NOMO-1 treated with dmso at 0.1 percent for 144 hours (cell line): ENCODE measurements around the gene B3GNT8.
"Not testable (repeated sequence)": the region's sequence is repeated elsewhere in the genome, so short reads cannot be mapped to it uniquely, and the experiment has no call there.

ENCODE experiments used
- DNase-seq: peaks from one replicate; lab custom pipeline; 2025; ENCODE audit not compliant: unreplicated experiment; lab: John Stamatoyannopoulos, UW

The B3GNT8 gene

DNA sequence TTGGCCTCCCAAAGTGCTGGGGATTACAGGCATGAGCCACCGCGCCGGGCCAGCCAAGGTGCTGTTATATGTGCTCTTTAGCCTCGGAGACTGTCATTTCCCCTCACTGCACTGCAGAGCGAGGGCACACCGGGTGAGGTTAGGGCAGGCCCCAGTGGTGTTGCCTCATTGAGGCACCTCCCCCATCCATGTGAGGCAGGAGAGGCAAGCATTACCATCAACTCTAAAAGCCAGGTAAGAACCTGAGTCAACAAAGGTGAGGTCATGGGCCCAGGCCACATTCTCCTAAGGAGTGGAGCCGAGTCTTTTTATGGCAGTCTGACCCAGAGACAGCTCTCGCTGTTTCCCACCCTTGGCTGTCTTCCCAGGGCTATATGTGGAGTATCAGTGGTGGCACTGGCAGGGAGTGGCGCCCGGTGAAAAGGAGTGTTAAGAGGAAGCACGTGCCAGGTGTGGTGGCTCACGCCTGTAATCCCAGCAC, 10.9 kb downstream of the B3GNT8 start:
- DNase-seq = no peak

DNA sequence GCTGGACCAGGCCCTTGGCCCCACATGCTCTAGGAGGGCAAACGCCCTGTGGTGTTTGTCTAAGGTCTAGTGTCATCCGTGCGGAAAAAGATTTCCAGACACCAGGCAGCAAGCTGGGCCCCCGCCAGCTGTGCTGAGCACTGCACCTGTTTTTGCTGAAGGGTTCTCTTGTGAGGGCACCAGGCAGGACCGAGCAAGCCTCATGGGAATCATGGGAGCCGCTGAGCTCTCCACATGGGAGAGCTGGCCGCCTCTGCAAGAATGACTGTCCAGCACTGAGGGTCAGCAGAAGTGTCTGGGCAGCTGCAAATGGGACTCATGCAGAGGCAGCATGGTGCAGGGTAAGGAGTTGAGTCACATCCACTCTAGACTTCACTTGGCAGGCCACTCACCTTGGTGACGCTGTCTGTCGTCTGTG, 12.0 kb downstream of the B3GNT8 start:
- no peak for DNase-seq

DNA sequence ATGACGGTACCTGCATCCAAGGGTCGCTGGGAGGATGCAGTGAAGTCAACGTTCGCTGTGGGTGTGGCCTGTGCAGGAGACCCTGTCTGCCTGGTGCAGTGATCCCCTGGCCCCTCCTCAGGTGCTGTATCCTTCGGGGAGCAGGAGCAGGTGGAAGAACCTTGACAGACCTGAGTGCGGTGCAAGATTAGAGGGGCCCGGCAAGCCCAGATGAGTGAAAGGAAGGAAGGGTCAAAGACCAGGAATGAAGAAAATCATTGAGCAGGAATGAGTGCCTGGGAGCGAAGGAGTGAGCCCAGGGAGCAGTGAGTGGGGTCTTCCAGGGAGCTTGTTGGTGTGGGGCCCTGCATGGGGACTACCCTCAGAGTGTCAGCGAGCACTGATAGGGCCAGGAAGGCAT, 12.7 kb downstream of the B3GNT8 start:
- no peak for DNase-seq

DNA sequence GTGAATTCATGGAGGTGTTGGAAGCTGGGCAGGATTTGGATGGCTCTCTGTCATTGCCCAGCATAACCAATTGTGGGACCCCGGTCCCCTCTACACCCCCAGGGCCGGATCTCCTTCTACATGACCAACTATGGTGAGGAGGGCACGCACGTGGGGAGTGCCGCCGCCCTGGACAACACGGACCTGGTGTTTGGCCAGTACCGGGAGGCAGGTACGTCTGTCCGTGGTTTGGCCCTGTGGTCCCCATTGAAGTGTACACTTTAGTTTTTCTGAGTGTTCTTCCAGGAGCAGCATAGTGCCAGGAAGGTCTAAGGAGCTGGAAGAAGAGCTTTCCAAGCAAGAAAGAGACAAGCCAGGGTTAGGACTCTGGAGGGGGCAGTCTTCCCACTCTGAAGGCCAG, 13.2 kb downstream of the B3GNT8 start:
- no peak for DNase-seq

DNA sequence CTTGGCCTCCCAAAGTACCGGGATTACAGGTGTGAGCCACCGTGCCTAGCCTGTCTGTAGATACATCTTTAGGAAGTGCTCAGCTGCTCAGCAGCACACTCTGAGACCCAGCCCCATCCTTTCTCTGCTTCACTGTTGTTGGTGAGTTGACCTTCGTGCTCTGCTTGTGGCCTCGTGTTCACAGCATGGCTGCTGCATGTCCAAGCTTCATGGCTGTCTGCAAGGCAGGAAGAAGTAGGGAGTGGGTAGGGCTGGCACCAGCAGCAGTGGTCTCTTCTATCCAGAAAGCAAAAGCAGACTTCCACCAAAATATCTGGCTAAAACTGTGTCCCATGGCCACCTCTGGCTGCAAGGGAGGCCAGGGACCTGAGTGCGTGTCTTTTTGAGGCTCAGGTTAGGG, 14.2 kb downstream of the B3GNT8 start:
- DNase-seq = no peak

DNA sequence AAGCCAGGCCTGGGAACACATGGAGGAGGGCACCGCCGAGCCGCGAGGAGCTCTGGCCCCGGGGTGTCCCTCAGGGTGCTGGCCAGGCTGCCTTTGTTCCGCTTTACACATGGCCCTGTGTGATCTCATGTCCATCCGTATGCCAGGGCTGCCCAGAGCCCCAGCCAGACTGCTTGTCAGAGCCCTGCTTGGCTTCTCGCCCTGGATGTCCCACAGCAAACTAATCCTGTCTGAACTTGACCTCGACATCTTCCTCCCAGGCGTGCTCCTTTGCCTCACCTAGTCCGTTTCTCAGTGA, 15.3 kb downstream of the B3GNT8 start:
- no peak for DNase-seq

DNA sequence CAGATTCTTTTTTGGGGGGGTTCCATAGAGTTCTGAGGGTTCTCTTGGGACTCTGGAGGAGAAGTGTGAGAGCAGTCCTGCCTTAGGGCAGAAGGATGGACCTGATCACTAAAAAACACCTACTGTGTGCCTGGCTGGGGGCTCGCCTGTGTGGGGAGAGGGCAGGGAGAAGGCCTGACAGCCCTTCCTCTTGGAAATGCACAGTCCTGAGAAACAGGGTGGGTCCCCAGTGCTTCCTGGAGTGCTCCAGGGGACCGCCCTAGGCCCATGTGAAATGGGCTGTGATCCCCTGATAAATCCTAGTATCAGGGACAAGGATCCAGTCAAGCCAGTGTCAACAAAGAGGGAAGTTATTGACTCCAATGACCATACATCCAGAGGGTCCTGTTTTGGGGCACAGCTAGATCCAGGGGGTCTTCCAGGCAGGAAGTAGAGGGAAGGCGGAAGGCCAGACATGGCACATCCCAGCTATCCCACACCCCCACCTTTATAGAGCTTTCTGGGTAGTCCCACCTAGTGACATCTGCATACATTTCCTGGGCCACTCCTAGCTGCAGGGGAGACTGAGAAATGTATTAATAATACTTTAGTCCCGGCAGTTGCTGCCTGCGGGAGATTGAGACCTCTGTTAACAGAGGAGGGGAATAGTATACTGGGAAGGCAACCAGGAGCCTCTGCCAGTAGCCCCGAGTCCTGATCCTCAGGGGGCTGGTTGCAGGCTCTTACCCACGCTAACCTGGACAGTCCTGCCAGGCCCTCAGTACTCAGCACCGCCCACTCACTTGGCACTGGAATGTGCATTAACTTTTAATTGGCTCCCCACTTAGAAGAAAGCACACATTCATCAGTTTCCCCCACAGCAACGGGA, 15.8 kb downstream of the B3GNT8 start:
- no peak for DNase-seq

DNA sequence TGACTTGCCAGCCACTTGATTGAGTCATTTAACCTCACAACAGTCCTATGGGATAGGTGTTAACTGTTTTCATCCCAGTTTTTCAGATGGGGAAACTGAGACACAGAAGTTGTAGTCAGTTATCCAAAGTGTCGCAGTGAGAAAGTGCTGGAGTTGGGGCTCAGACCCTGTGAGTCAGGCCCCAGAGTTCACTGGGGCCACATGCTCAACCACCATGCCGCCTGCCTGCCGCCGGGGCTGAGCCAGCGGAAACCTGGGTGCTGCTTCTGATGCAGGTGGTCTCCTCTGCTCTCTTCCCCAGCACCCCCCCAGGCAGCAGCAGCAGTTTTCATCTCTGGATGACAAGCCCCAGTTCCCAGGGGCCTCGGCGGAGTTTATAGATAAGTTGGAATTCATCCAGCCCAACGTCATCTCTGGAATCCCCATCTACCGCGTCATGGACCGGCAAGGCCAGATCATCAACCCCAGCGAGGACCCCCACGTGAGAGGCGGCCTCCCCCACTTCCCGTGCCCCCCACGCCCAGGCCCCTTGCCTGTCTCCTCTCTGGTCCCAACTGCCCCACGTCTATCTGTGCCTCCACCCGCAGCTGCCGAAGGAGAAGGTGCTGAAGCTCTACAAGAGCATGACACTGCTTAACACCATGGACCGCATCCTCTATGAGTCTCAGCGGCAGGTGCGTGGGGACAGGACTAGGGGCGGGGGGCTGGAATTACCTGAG, 16.7 kb downstream of the B3GNT8 start:
- DNase-seq = no peak

DNA sequence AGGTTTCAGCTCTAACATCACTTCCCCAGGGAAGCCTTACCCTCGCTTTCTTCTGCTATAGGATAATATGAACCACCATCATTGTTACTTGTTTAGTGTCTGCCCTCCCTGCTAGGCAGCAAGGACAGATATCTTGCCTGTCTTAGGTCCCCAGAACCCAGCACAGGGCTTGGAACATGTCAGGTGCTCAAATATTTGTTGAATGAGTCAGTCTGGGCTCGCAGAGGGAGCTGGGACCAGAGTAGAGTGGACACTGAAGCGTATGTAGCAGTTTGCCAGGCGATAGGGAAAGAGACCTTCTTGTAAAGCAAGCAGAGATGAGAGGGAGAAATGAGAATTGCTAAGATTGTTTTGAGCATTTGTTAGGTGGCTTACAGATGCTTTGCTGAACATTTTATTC, 17.9 kb downstream of the B3GNT8 start:
- DNase-seq = no peak

DNA sequence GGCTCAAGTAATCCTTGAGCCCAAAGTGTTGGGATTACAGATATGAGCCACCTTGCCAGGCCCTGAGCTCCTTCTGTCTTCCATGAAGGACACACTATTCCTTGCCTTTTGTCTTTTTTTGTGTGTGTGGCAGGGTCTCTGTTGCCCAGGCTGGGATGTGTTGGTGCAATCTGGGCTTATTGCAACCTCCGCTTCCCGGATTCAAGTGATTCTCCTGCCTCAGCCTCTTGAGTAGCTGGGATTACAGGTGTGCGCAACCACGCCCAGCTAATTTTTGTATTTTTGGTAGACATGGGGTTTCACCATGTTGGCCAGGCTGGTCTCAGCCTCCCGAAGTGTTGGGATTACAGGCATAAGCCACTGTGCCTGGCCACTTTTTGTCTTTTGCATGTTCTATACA, 18.3 kb downstream of the B3GNT8 start:
- not testable (repeated sequence) for DNase-seq

DNA sequence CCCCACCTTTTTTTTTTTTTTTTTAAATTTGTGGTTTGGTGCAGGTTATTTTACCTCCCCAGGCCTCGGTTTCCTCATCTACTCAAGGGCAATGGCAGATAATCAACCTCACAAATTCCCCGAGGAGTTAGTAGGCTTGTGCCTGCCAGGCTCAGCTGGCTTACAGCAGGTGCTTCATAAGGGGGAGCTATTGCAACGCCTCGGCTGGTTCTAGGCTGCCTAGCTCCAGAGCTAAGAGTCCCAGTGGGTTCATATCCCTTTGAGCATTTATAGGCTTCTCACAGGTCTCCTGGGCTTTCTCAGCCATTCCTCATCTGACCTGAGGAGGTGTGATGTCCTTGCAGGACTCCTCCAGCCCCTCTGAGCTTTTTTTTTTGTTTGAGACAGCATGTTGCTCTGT, 18.9 kb downstream of the B3GNT8 start:
- DNase-seq = no peak

DNA sequence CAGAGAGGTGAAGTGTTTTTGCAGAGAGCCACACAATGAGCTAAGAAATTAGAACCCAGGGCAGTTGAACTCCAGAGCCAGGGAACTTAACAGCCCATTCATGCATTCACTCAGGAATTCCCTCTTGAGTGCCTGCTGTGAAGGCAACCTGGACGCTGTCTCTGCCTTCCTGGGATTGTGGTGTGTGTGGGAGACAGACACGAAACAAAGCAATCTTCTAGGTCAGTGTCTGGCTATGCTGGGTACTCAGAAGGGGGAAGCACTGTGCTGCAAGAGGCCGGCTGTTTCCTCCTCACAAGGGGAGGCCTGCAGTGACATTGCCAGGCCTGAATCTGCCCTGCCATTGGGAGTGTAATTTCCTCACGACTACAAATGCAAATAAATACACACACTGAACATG, 19.9 kb downstream of the B3GNT8 start:
- peak; percentile 68 for DNase-seq

DNA sequence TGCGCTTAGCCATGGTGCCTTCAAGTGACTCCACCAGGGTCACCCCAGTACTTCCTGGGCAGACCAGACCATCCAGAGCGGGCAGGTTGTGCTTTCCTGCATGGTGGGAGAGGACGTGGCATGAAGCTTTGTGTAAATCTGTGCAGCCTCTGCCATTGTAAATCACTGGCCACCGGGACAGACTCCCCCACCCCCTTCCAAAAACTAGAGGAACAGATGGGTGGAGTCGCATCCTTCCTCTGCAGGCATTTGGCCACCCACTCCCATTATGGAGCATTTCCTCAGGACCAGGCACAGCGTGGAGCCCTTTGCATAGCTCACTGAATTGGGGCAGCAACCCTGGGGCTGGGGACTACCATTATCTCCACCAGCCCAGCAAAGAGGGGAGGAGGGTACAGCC, 21.4 kb downstream of the B3GNT8 start:
- no peak for DNase-seq

DNA sequence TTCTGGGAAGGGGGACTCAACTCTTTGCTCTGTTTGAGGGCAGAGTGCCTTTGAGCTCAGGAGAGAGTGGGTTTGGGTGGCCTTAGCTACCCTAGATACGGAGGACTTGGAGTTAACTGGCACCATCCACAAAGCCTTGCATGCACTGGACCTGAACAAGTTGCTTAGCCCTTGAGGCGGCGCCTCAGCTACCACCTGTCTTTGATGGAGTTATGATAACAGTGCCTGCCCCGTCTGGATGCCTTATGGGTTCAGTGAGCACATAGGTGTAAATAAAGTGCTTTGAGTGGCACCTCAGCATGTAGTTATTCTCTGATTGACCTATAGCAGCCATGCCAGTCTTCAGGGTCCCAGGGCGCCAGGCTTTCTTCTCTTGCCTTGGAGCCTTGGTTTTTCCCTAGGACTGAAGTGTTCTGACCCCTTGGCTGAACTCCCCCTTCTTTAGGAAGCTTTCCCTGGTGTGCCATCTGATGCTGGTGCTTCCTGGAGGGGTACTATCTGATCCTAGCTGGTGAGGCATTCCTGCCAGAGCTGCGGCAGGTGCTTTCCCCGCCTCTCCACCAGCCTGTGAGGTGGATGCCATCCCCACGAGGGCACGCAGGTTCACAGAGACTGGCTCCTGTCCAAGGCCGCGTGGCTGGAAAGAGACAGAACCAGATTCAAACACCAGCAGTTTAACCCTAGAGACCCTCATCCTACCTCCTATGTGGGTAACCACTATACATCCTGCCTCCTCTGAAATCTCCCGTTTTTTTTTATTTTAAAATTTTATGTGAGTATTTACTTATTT, 23.8 kb downstream of the B3GNT8 start:
- DNase-seq = no peak

DNA sequence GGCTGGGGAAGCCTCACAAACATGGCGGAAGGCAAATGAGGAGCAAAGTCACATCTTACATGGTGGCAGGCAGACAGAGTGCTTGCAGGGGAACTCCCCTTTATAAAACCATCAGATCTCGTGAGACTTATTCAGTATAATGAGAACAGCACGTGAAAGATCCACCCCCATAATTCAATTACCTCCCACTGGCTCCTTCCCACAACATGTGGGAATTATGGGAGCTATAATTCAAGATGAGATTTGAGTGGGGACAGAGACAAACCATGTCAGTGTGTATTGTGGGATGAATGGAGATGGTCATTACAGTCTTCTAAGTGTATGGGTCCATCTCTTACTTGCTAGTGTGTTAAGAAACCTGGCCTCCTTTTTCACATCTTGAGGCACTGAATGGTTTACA, 25.2 kb downstream of the B3GNT8 start:
- no peak for DNase-seq

DNA sequence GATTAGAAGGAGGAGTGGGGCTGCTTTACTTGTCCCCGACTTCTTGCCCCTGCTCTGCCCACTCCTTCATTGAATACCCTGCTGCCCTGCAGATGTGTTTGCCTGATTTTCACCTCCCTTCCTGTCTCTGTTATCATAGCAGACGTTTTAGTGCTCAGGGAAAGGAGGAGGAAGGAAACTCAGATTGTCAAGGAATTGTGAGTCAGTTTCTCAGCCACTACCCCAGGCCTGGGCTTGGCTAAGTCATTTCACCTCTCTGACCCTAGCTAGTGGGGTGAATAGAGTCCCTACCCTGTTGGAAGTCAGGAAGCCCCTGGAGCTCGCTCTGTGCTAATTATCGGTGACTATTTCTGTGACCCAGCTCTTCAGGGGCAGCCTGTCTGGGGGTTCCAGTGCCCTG, 25.7 kb downstream of the B3GNT8 start:
- no peak for DNase-seq

DNA sequence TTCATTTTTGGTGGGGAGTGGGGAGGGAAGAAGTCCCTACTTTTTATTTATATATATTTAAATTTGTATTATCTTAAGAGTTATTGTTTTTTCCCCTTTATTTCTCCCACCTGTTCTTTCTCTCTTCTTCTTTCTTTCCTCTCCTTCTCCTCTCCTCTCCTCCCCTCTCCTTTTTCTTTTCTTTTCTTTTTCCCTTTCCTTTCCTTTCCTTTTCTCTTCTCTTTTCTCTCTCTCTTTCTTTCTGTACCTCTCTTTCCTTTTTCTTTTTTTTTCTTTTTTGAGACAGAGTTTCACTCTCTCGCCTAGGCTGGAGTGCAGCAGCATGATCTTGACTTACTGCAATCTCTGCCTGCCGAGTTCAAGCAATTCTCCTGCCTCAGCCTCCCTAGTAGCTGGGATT, 27.6 kb downstream of the B3GNT8 start:
- DNase-seq = no peak

DNA sequence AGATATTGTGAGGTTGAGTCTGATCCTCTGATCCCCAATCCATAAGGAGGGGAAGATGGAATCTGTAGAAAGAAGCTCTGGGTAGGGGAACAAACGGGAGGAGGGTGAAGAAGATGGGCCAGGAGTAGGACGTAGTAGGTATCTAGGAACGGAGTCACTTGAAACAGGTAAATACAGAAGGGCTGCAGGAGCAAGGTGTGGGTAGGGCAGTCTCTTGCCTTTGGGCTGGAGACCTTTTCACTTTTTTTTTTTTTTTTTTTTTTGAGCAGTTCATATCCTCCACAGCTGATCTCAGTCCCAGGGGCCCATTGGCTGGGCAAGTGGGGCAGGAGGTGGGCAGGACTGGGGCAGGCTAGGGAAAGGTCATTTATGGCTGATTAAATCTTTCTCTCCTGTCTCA, 28.1 kb downstream of the B3GNT8 start:
- no peak for DNase-seq

DNA sequence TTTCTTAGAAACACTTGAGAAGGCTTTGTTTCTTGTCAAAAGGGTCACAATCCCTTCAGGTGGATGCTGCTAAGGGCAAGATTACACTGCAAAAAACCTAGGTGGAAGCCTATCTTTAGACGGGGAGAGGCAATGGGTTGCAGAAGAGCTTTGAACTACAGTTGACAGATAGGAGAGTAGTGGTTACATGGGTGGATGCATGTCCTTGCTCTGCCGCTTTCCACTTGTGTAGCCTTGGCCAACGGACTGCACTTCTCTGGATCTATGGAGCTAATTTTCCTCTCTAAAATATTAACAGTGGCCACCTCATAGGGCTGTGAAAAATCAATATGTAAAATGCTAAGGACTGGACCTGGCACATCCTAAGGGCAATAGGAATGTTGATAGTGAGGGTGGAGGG, 28.6 kb downstream of the B3GNT8 start:
- no peak for DNase-seq

DNA sequence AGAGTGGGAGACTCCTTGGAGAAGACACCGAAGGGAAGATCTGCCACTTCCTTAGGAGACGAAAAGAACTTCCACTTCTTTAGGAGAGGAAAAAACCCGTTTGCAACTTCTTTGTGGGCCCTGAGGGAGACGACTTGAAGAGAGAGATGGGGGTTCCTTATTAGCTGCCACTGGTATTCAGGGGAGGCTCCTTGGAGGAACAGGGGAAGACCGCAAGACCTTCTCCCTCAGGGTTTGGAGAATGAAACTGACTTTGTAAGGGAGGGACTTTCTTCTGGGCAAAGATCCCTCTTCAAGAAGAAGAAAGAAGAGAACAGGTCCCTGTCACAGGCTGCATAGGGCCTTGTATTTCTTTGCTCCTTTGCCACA, 29.1 kb downstream of the B3GNT8 start:
- DNase-seq = no peak

DNA sequence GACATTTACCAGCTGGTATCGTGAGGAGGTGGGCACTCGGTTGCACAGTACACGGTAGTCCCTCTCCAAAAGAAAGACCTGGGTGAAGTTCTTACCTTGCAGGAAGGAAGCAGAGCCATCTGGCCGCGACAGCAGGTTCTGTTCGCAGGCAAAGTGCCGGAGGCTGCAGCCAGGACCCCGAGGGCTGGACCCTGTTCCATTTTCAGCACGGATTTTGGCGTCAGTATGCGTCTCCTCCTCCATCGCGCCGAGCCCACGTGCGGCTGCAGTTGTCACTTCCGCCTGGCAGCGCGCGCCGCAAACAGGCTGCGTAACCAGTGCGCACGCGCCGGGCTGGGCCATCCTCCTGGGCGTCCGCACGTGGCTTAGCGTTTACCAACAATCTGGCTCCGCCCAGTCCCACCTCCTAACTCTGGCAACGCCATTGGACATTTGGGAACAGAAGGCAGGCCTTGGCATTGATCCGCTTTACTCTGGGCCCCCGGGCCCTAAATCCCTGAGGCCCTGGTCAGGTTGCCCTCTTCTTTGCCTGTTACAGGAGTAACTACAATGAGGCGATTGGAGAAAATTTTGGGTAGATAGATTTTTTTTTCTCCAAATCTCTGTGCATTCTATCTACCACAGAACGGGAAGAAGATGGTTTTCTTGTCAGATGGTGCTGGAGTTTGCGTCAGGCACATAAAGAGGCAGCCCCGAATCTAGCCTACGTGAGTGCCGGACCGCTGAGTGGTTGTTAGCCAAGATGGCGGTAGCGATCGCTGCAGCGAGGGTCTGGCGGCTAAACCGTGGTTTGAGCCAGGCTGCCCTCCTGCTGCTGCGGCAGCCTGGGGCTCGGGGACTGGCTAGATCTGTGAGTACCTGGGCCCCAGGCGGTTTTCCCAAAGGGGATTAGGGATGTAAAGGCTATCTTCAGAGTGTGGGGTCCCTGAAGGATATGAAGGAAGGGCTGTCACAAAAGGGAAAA, 29.8 kb downstream of the B3GNT8 start, which contains the start of the genes BCKDHA and EXOSC5:
Gene BCKDHA (plus strand): TSS at position 733 of the 964 bp plus-strand sequence. CDS start 10 bp downstream, at position 743.
Gene EXOSC5 (minus strand): TSS at position 274 of the 964 bp plus-strand sequence. CDS start 31 bp downstream, at position 243.
- DNase-seq = peak; percentile 99
